SU-DHL-6 (cell line): Measurements from ENCODE around the gene GLYATL2.

Experiments used
- H2AFZ ChIP-seq: fragments of 200-600 bp; sonication (generic); 2 replicates; pipeline ENCODE4 v1.6.1; 2014; ENCODE audit warnings: low read depth, mild to moderate bottlenecking, moderate library complexity, mixed read lengths, antibody characterized with exemption, low read length; ENCODE audit not compliant: severe bottlenecking
- H3F3A ChIP-seq: fragments of 200-600 bp; shearing (Covaris generic); 2 replicates; pipeline ENCODE4 v1.6.0; 2016; ENCODE audit warnings: antibody characterized with exemption, mild to moderate bottlenecking; ENCODE audit not compliant: insufficient read depth
- H3K27ac ChIP-seq: fragments of 200-600 bp; sonication (generic); 2 replicates; pipeline ENCODE4 v1.5.1; 2016; ENCODE audit warnings: low read depth, mild to moderate bottlenecking, low read length, moderate library complexity, mixed read lengths
- H3K27me3 ChIP-seq: fragments of 200-600 bp; sonication (generic), shearing (Covaris generic); 2 replicates; pipeline ENCODE4 v1.6.0; 2014; ENCODE audit warnings: mild to moderate bottlenecking, low read length
- H3K36me3 ChIP-seq: fragments of 200-600 bp; sonication (generic); 2 replicates; pipeline ENCODE4 v1.6.1; 2014; ENCODE audit warnings: mild to moderate bottlenecking, low read length, mixed read lengths
- H3K4me2 ChIP-seq: fragments of 300-600, 200-600 bp; shearing (Covaris generic), sonication (generic); 2 replicates; pipeline ENCODE4 v1.6.0; 2014; ENCODE audit warnings: low read length, low read depth, mild to moderate bottlenecking; ENCODE audit not compliant: poor library complexity, severe bottlenecking
- H3K4me3 ChIP-seq: fragments of 200-600 bp; sonication (generic); 2 replicates; pipeline ENCODE4 v1.5.1; 2014; ENCODE audit warnings: antibody characterized with exemption, low read length, mild to moderate bottlenecking, mixed read lengths; ENCODE audit not compliant: insufficient read depth, poor library complexity, severe bottlenecking
- H3K79me2 ChIP-seq: fragments of 200-600 bp; sonication (generic); 2 replicates; pipeline ENCODE4 v1.6.1; 2014; ENCODE audit warnings: mild to moderate bottlenecking, low read length, moderate library complexity; ENCODE audit not compliant: insufficient read depth
- H3K9ac ChIP-seq: fragments of 200-600 bp; sonication (generic); 2 replicates; pipeline ENCODE4 v1.7.0; 2014; ENCODE audit warnings: mild to moderate bottlenecking, low read length
- H3K9me2 ChIP-seq: fragments of 200-600 bp; sonication (generic); replicated peaks from 2 replicates; pipeline ENCODE4 v1.6.1; 2014; ENCODE audit warnings: low read length; ENCODE audit not compliant: insufficient read depth
- H3K9me3 ChIP-seq: fragments of 200-600 bp; sonication (generic); 2 replicates; pipeline ENCODE4 v1.6.1; 2014; ENCODE audit warnings: low read length, mixed read lengths; ENCODE audit not compliant: insufficient read depth
- H4K20me1 ChIP-seq: fragments of 200-600 bp; sonication (generic); 2 replicates; pipeline ENCODE4 v1.6.1; 2014; ENCODE audit warnings: low read depth, mild to moderate bottlenecking, antibody characterized with exemption, low read length, moderate library complexity, mixed read lengths
- CTCF ChIP-seq: fragments of 200-600 bp; sonication (generic); IDR thresholded peaks from one replicate; pipeline ENCODE4 v1.5.1; 2017; ENCODE audit warnings: antibody characterized with exemption, mild to moderate bottlenecking, low read length, moderate library complexity; ENCODE audit not compliant: insufficient read depth, poor library complexity, severe bottlenecking
- EZH2phosphoT487 ChIP-seq: fragments of 200-600 bp; sonication (generic), shearing (Covaris generic); conservative IDR thresholded peaks from 2 replicates; pipeline ENCODE4 v1.6.1; 2018; ENCODE audit warnings: mild to moderate bottlenecking, antibody characterized with exemption, low read length, moderate library complexity, mixed read lengths

The GLYATL2 gene

GRCh38 chr11:58786693-58787092, 57.8 kb downstream of the GLYATL2 start:
- H3F3A ChIP-seq = no peaks in the 10 kb centered on the region
- no peak overlapping the region for H2AFZ ChIP-seq
- H3K79me2 ChIP-seq = no peaks in the 10 kb centered on the region
- H4K20me1 ChIP-seq = no peaks in the 10 kb centered on the region
- H3K27me3 ChIP-seq = no peaks in the 10 kb centered on the region
- no peaks in the 10 kb centered on the region for H3K9me2 ChIP-seq
- TF ChIP-seq CTCF = no peak
- no peak for TF ChIP-seq EZH2phosphoT487
- no peaks in the 10 kb centered on the region for H3K9me3 ChIP-seq
- no peak overlapping the region for H3K4me3 ChIP-seq
- H3K36me3 ChIP-seq = no peaks in the 10 kb centered on the region
- no peak overlapping the region for H3K4me2 ChIP-seq
- no peak overlapping the region for H3K27ac ChIP-seq
- H3K9ac ChIP-seq = no peak overlapping the region

- Histone ChIP-seq H3K27me3 (no peaks in the 10 kb centered on the region), H3K27ac (no peak overlapping the region), H3K9ac (no peak overlapping the region), H3K4me3 (no peak overlapping the region), H3K4me2 (no peak overlapping the region), H3F3A (no peaks in the 10 kb centered on the region), H3K9me3 (no peaks in the 10 kb centered on the region), H4K20me1 (no peaks in the 10 kb centered on the region), H3K79me2 (no peaks in the 10 kb centered on the region), H3K9me2 (no peaks in the 10 kb centered on the region), H2AFZ (no peak overlapping the region), H3K36me3 (no peaks in the 10 kb centered on the region)
- TF ChIP-seq CTCF (no peak), EZH2phosphoT487 (no peak)
These were observed 59.5 kb downstream of the GLYATL2 start for GRCh38 chr11:58784995-58785394.
